ENCODE data around the gene CEACAM18.

DNA sequence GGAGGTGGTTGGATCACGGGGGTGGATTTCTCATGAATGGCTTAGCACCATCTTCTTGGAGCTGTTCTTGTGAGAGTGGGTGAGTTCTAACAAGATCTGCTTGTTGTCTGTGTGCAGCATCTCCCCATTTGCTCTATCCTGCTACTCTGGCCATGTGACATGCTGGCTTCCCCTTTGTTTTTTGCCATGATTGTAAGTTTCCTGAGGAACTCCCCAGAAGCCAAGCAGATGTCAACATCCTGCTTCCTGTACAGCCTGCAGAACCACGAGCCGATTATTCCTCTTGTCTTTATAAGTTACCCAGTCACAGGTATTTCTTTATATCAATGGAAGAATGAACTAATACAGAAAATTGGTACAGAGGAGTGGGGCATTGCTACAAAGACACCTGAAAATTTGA is 25.6 kb downstream of the CEACAM18 start:
- TF ChIP-seq, protein P1, sequence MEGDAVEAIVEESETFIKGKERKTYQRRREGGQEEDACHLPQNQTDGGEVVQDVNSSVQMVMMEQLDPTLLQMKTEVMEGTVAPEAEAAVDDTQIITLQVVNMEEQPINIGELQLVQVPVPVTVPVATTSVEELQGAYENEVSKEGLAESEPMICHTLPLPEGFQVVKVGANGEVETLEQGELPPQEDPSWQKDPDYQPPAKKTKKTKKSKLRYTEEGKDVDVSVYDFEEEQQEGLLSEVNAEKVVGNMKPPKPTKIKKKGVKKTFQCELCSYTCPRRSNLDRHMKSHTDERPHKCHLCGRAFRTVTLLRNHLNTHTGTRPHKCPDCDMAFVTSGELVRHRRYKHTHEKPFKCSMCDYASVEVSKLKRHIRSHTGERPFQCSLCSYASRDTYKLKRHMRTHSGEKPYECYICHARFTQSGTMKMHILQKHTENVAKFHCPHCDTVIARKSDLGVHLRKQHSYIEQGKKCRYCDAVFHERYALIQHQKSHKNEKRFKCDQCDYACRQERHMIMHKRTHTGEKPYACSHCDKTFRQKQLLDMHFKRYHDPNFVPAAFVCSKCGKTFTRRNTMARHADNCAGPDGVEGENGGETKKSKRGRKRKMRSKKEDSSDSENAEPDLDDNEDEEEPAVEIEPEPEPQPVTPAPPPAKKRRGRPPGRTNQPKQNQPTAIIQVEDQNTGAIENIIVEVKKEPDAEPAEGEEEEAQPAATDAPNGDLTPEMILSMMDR (IDR thresholded peaks at IDR 0.05): no peak
- TF ChIP-seq POLR2A (IDR thresholded peaks at IDR 0.05): no peak
